A549 (cell line): Measurements from ENCODE around the gene RRAS. TPM values are rescaled to one million over a fixed set of nuclear protein-coding genes. Genes with fewer than 3 reads are reported as not detected.

Source experiments
- ATAC-seq, 2 experiments: fragments of 200-7000 bp in 1 of 2; fragments of >200 bp in 1 of 2; cut with Nextera tagmentation in 1 of 2; cut with Tn5 transposase in 1 of 2; 3 replicates each; pipeline versions ENCODE4 v1.8.0 to v1.9.1; 2018 to 2020; ENCODE audit warnings: mild to moderate bottlenecking in 1 of 2, moderate library complexity in 1 of 2
- CTCF ChIA-PET: fragments of 300-600 bp; sonication (Branson Sonifier 250); formaldehyde crosslinking; extraction: SDS; loops from one replicate; lab custom pipeline; 2021; ENCODE audit warnings: antibody characterized with exemption, inconsistent platforms; lab: Yijun Ruan, JAX
- POLR2A ChIA-PET: fragments of 350-600 bp; formaldehyde crosslinking; extraction: SDS; loops from one replicate; lab custom pipeline; 2021; ENCODE audit warnings: antibody characterized with exemption, inconsistent platforms; lab: Yijun Ruan, JAX
- DNase-seq, 2 experiments: peaks; one replicate each; pipeline versions ENCODE4 v3.0.0 to v3.0.0-alpha.2; 2011 to 2016; ENCODE audit warnings: low read depth in 1 of 2, low spot score in 1 of 2
- FAIRE-seq: peaks from 2 replicates; lab custom pipeline; 2011; peaks lifted over from hg19 to GRCh38; lab: Jason Lieb, UNC
- H3K27ac ChIP-seq, 2 experiments: fragments of >200 bp; sonication (Bioruptor Twin); formaldehyde crosslinking; 3 replicates each; pipeline ENCODE4 v1.5.1; 2016 to 2017
- H3K4me1 ChIP-seq: fragments of >200 bp; sonication (Bioruptor Twin); formaldehyde crosslinking; 3 replicates; pipeline ENCODE4 v1.6.1; 2016
- H3K4me2 ChIP-seq: fragments of >200 bp; sonication (Bioruptor Twin); formaldehyde crosslinking; 3 replicates; pipeline ENCODE4 v1.6.1; 2016
- H3K4me3 ChIP-seq: fragments of >200 bp; sonication (Bioruptor Twin); formaldehyde crosslinking; 3 replicates; pipeline ENCODE4 v1.5.1; 2016
- H3K9me3 ChIP-seq: fragments of >200 bp; sonication (Bioruptor Twin); formaldehyde crosslinking; 3 replicates; pipeline ENCODE4 v1.6.1; 2016
- CBX2 ChIP-seq: fragments of 200-600 bp; sonication (generic); IDR thresholded peaks from 2 replicates; pipeline ENCODE4 v1.6.1; 2016; ENCODE audit warnings: low read depth, mild to moderate bottlenecking, borderline replicate concordance
- CBX8 ChIP-seq: fragments of 200-600 bp; sonication (generic); IDR thresholded peaks from 2 replicates; pipeline ENCODE4 v1.6.1; 2016
- CEBPB ChIP-seq, 2 experiments: fragments of >200 bp in 1 of 2; sonication (Bioruptor Twin) in 1 of 2; formaldehyde crosslinking in 1 of 2; IDR thresholded peaks; 2 replicates each; pipeline ENCODE4 v1.6.1; 2012 to 2016
- CHD2 ChIP-seq: fragments of 150-350 bp; IDR thresholded peaks from 2 replicates; pipeline ENCODE4 v1.6.1; 2014; ENCODE audit warnings: low read length; ENCODE audit not compliant: partially characterized antibody
- EP300 ChIP-seq, 2 experiments: fragments of >200 bp; sonication (Bioruptor Twin); formaldehyde crosslinking; IDR thresholded peaks; 2 replicates in 1 of 2; 3 replicates in 1 of 2; pipeline ENCODE4 v1.6.1; 2016 to 2017
- ESRRA ChIP-seq: fragments of 150-350 bp; IDR thresholded peaks from 2 replicates; pipeline ENCODE4 v1.6.1; 2014; ENCODE audit warnings: mild to moderate bottlenecking, low read length, borderline replicate concordance
- FOSL2 ChIP-seq, 2 experiments: fragments of 450-650 bp in 1 of 2; fragments of >200 bp in 1 of 2; sonication (Bioruptor Twin) in 1 of 2; formaldehyde crosslinking; IDR thresholded peaks; 2 replicates each; pipeline versions ENCODE4 v1.5.0 to v1.6.1; 2016 to 2020; ENCODE audit warnings: mild to moderate bottlenecking in 1 of 2, moderate library complexity in 1 of 2
- GATA3 ChIP-seq: IDR thresholded peaks from 2 replicates; pipeline ENCODE4 v1.6.1; 2012; ENCODE audit warnings: borderline replicate concordance
- HDAC2 ChIP-seq: fragments of 200-600 bp; sonication (generic); IDR thresholded peaks from 2 replicates; pipeline ENCODE4 v1.6.1; 2016
- HOXB13 ChIP-seq: fragments of 250-450 bp; sonication (Bioruptor Pico); IDR thresholded peaks from 2 replicates; pipeline ENCODE4 v1.5.0; 2020; ENCODE audit warnings: low read depth, mild to moderate bottlenecking, moderate library complexity
- HOXB5 ChIP-seq: fragments of 250-450 bp; sonication (Bioruptor Pico); IDR thresholded peaks from 2 replicates; pipeline ENCODE4 v1.5.0; 2020; ENCODE audit warnings: mild to moderate bottlenecking, moderate library complexity
- JUN ChIP-seq, 2 experiments: fragments of >200 bp; sonication (Bioruptor Twin); formaldehyde crosslinking; IDR thresholded peaks; 2 replicates in 1 of 2; 3 replicates in 1 of 2; pipeline ENCODE4 v1.6.1; 2016 to 2017
- JUNB ChIP-seq: fragments of >200 bp; sonication (Bioruptor Twin); formaldehyde crosslinking; IDR thresholded peaks from 2 replicates; pipeline ENCODE4 v1.6.1; 2016
- KDM5A ChIP-seq: fragments of 200-600 bp; sonication (generic); IDR thresholded peaks from 2 replicates; pipeline ENCODE4 v1.6.1; 2016; ENCODE audit warnings: antibody characterized with exemption, mild to moderate bottlenecking
- MAFK ChIP-seq: fragments of 450-650 bp; IDR thresholded peaks from 2 replicates; pipeline ENCODE4 v1.6.1; 2014; ENCODE audit not compliant: partially characterized antibody
- MYC ChIP-seq: IDR thresholded peaks from 2 replicates; pipeline ENCODE4 v1.6.1; 2012; ENCODE audit warnings: mild to moderate bottlenecking, inconsistent platforms, low read length, improper control_type of control experiment, borderline replicate concordance
- NFE2L2 ChIP-seq: fragments of 150-350 bp; conservative IDR thresholded peaks from 2 replicates; pipeline ENCODE4 v1.6.1; 2014; ENCODE audit warnings: low read length
- NPAS2 ChIP-seq: fragments of 250-450 bp; sonication (Bioruptor Pico); IDR thresholded peaks from 2 replicates; pipeline ENCODE4 v1.8.0; 2022; ENCODE audit warnings: mild to moderate bottlenecking, moderate library complexity, borderline replicate concordance
- NR3C1 ChIP-seq: fragments of >200 bp; sonication (Bioruptor Twin); formaldehyde crosslinking; IDR thresholded peaks from 3 replicates; pipeline ENCODE4 v1.6.1; 2017
- POLR2AphosphoS2 ChIP-seq: conservative IDR thresholded peaks from 2 replicates; pipeline ENCODE4 v1.6.1; 2012; ENCODE audit warnings: low read length, improper control_type of control experiment, inconsistent platforms
- RFX5 ChIP-seq: fragments of 450-650 bp; IDR thresholded peaks from 2 replicates; pipeline ENCODE4 v1.7.1; 2014; ENCODE audit warnings: antibody characterized with exemption, mild to moderate bottlenecking, moderate library complexity
- SMC3 ChIP-seq: fragments of >200 bp; sonication (Bioruptor Twin); formaldehyde crosslinking; IDR thresholded peaks from 3 replicates; pipeline ENCODE4 v1.6.1; 2018; ENCODE audit warnings: inconsistent platforms
- TFCP2L1 ChIP-seq: fragments of 250-450 bp; sonication (Bioruptor Pico); IDR thresholded peaks from 2 replicates; pipeline ENCODE4 v1.5.0; 2021; ENCODE audit warnings: mild to moderate bottlenecking
- ZFP36 ChIP-seq: fragments of 450-650 bp; IDR thresholded peaks from 2 replicates; pipeline ENCODE4 v1.6.1; 2014; ENCODE audit warnings: borderline replicate concordance; ENCODE audit not compliant: partially characterized antibody
- ZNF302 ChIP-seq: fragments of 250-450 bp; sonication (Bioruptor Pico); IDR thresholded peaks from 2 replicates; pipeline ENCODE4 v1.9.0; 2021; ENCODE audit warnings: inconsistent platforms, mild to moderate bottlenecking, moderate library complexity
- WGBS: methylation state at CpG from one replicate; pipeline ENCODE4 v1.1.6; 2017; ENCODE audit errors: missing lambda C conversion rate; 5-methylcytosine and 5-hydroxymethylcytosine counted together
- polyA minus RNA-seq: library from RNA; depleted of rRNA, polyadenylated mRNA; stranded (reverse); fragments of >200 nt; gene quantifications from 2 replicates; pipeline ENCODE4 v1.2.3, GENCODE V29; 2011; rRNA and poly(A)+ RNA removed
- polyA plus RNA-seq, 4 experiments: library from polyadenylated mRNA; depleted of rRNA in 3 of 4; stranded (reverse); fragments of >200 nt; fragmentation: RNase III in 1 of 4; extraction: RNeasy Plus Mini Kit Qiagen cat#74134 plus additional on column Dnase treatment in 1 of 4; gene quantifications; 2 replicates in 3 of 4; 3 replicates in 1 of 4; pipeline ENCODE4 v1.2.3, GENCODE V29; 2011 to 2017
- TF ChIP-seq, protein P1 (sequence below): fragments of 250-450 bp; sonication (Bioruptor Pico); IDR thresholded peaks from 2 replicates; pipeline ENCODE4 v1.5.0; 2020; ENCODE audit warnings: low read depth, mild to moderate bottlenecking, moderate library complexity
- TF ChIP-seq, protein P2 (sequence below): IDR thresholded peaks from 2 replicates; pipeline ENCODE4 v1.6.1; 2012; ENCODE audit warnings: low read depth, borderline replicate concordance
- TF ChIP-seq, protein P3 (sequence below): fragments of 150-350 bp; IDR thresholded peaks from 2 replicates; pipeline ENCODE4 v1.6.1; 2014; ENCODE audit warnings: low read depth, mild to moderate bottlenecking, low read length
- TF ChIP-seq, protein P4 (sequence below): fragments of 450-650 bp; IDR thresholded peaks from 2 replicates; pipeline ENCODE4 v1.6.1; 2014; ENCODE audit warnings: antibody characterized with exemption
- TF ChIP-seq, protein P5 (sequence below): IDR thresholded peaks from 2 replicates; pipeline ENCODE4 v1.6.1; 2012
- TF ChIP-seq, protein P6 (sequence below): fragments of >200 bp; sonication (Bioruptor Twin); formaldehyde crosslinking; IDR thresholded peaks from 3 replicates; pipeline ENCODE4 v1.5.1; 2016
- TF ChIP-seq, protein P7 (sequence below): fragments of >200 bp; sonication (Bioruptor Twin); formaldehyde crosslinking; IDR thresholded peaks from 3 replicates; pipeline ENCODE4 v1.6.1; 2016
- TF ChIP-seq, protein P8 (sequence below): fragments of >200 bp; sonication (Bioruptor Twin); formaldehyde crosslinking; IDR thresholded peaks from 2 replicates; pipeline ENCODE4 v1.6.1; 2016

The RRAS gene
- 45.9 and 47.6 TPM in 2 replicates for polyA plus RNA-seq (2011; rRNA removed)
- 217 and 248 TPM in 2 replicates for polyA plus RNA-seq (2012; cell fraction: cytosol; rRNA removed)
- 168 and 175 TPM in 2 replicates for polyA plus RNA-seq (2012; cell fraction: nucleus; rRNA removed)
- 49.2 to 55.4 TPM (median 50.2 TPM) in 3 replicates for polyA plus RNA-seq (2017; fragmentation: RNase III; extraction: RNeasy Plus Mini Kit Qiagen cat#74134 plus additional on column Dnase treatment)
- polyA minus RNA-seq, result 33.7 and 42.6 TPM in 2 replicates

DNA sequence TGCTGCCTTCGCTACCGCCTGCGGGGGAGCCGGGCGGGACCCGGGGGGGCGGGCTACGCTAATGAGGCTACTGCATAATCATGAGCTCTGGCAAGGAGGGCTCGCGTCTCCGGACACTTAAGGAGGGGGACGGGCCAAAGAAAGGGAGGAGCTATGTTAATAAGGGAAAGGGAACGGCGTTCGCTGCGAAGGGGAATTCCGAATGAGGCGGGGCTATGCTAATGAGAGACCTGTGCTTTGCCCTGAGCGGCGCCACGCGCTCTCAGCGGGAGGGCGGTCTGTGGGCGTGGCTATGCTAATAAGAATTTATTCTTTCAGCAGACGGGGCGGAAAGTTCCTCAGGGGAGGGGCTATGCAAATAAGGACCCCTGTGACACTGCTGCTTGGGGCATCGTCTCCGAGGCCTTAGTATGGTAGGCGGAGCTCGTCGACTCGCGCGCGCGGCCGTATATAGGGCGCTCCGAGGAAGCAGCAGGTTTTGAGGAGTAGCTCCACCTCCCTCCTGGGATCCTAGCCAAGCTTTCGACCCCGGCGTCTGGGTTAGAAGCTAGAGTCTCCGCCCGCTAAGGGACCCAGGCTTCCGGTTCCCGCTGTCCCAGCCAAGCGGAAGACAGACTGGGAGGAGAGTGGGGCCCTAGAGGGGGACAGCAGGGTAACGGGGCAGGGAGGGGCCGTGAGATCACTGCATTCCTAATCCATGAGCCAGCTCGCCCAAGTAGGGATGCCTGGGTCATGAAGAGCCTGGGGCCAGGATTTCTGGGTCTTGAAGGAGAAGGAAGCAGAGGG is at the start of gene RRAS:
RRAS (minus strand) TSS at position 31 of the 786 bp plus-strand sequence. CDS start 45 bp downstream, outside the sequence.
- Histone ChIP-seq H3K4me3 (peak within 1 kb of the TSS; percentile 94), H3K9me3 (no peaks in the 10 kb centered on the region), H3K27ac (peak within 1 kb of the TSS; percentile 97 to 99), H3K4me2 (peak within 1 kb of the TSS; percentile 97), H3K4me1 (peaks cover 37% of the 10 kb centered on the region)
- WGBS, result under 1% methylated on average over 38 of the region's 51 CpGs
- ATAC-seq, result peak; percentile 62 to 76
- peak; percentile 99 to 100 for DNase-seq
- CTCF ChIA-PET, result interaction anchor here (0.7 to 12.4 kb wide), 12 partner anchors 15 to 93 kb away, joined by 3 to 134 read pairs (median 4); partner anchors contain the start of genes BCL2L12, IRF3, PRMT1 and PRRG2
- FAIRE-seq, result peak; percentile 96
- POLR2A ChIA-PET, result interaction anchor here (0.5 to 3.9 kb wide), 25 partner anchors 9 to 237 kb away, joined by 3 to 48 read pairs (median 5); partner anchors contain the start of genes AKT1S1, ALDH16A1, BCL2L12 and IRF3
- TF ChIP-seq, protein P1, sequence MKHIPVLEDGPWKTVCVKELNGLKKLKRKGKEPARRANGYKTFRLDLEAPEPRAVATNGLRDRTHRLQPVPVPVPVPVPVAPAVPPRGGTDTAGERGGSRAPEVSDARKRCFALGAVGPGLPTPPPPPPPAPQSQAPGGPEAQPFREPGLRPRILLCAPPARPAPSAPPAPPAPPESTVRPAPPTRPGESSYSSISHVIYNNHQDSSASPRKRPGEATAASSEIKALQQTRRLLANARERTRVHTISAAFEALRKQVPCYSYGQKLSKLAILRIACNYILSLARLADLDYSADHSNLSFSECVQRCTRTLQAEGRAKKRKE, result no peak
- TF ChIP-seq KDM5A (no peak), NFE2L2 (no peak), CEBPB (IDR thresholded peaks at IDR 0.05) (peak in 1 of 2 experiments; percentile 13; a peak in 1 of 4 replicates), JUN (IDR thresholded peaks at IDR 0.05) (peak; percentile 90 to 95), CHD2 (no peak), ESRRA (no peak), NR3C1 (no peak), ZFP36 (no peak), MAFK (peak; percentile 64), TFCP2L1 (CRISPR knock-in tag) (no peak), HDAC2 (no peak), RFX5 (no peak; the same call in 1 of the 2 replicates), EP300 (IDR thresholded peaks at IDR 0.05) (peak; percentile 13 to 42; a peak in 1 of 5 replicates), SMC3 (peak; percentile 6; the same call in 1 of the 3 replicates), CBX8 (no peak), NPAS2 (CRISPR knock-in tag) (no peak), MYC (peak; percentile 93), CBX2 (no peak), POLR2AphosphoS2 (no peak), ZNF302 (CRISPR knock-in tag) (no peak), HOXB5 (CRISPR knock-in tag) (no peak), JUNB (peak; percentile 51; the same call in 1 of the 2 replicates), FOSL2 (IDR thresholded peaks at IDR 0.05) (peak; percentile 81), FOSL2 (CRISPR knock-in tag; IDR thresholded peaks at IDR 0.05) (peak; percentile 97), GATA3 (peak; percentile 67; the same call in 1 of the 2 replicates), HOXB13 (no peak)
- TF ChIP-seq, protein P2, sequence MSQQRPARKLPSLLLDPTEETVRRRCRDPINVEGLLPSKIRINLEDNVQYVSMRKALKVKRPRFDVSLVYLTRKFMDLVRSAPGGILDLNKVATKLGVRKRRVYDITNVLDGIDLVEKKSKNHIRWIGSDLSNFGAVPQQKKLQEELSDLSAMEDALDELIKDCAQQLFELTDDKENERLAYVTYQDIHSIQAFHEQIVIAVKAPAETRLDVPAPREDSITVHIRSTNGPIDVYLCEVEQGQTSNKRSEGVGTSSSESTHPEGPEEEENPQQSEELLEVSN, result no peak
- TF ChIP-seq, protein P3, sequence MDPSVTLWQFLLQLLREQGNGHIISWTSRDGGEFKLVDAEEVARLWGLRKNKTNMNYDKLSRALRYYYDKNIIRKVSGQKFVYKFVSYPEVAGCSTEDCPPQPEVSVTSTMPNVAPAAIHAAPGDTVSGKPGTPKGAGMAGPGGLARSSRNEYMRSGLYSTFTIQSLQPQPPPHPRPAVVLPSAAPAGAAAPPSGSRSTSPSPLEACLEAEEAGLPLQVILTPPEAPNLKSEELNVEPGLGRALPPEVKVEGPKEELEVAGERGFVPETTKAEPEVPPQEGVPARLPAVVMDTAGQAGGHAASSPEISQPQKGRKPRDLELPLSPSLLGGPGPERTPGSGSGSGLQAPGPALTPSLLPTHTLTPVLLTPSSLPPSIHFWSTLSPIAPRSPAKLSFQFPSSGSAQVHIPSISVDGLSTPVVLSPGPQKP, result no peak
- TF ChIP-seq, protein P4, sequence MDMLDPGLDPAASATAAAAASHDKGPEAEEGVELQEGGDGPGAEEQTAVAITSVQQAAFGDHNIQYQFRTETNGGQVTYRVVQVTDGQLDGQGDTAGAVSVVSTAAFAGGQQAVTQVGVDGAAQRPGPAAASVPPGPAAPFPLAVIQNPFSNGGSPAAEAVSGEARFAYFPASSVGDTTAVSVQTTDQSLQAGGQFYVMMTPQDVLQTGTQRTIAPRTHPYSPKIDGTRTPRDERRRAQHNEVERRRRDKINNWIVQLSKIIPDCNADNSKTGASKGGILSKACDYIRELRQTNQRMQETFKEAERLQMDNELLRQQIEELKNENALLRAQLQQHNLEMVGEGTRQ, result no peak
- TF ChIP-seq, protein P5, sequence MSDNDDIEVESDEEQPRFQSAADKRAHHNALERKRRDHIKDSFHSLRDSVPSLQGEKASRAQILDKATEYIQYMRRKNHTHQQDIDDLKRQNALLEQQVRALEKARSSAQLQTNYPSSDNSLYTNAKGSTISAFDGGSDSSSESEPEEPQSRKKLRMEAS, result peak; percentile 65
- TF ChIP-seq, protein P6, sequence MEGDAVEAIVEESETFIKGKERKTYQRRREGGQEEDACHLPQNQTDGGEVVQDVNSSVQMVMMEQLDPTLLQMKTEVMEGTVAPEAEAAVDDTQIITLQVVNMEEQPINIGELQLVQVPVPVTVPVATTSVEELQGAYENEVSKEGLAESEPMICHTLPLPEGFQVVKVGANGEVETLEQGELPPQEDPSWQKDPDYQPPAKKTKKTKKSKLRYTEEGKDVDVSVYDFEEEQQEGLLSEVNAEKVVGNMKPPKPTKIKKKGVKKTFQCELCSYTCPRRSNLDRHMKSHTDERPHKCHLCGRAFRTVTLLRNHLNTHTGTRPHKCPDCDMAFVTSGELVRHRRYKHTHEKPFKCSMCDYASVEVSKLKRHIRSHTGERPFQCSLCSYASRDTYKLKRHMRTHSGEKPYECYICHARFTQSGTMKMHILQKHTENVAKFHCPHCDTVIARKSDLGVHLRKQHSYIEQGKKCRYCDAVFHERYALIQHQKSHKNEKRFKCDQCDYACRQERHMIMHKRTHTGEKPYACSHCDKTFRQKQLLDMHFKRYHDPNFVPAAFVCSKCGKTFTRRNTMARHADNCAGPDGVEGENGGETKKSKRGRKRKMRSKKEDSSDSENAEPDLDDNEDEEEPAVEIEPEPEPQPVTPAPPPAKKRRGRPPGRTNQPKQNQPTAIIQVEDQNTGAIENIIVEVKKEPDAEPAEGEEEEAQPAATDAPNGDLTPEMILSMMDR, result no peak
- TF ChIP-seq, protein P7, sequence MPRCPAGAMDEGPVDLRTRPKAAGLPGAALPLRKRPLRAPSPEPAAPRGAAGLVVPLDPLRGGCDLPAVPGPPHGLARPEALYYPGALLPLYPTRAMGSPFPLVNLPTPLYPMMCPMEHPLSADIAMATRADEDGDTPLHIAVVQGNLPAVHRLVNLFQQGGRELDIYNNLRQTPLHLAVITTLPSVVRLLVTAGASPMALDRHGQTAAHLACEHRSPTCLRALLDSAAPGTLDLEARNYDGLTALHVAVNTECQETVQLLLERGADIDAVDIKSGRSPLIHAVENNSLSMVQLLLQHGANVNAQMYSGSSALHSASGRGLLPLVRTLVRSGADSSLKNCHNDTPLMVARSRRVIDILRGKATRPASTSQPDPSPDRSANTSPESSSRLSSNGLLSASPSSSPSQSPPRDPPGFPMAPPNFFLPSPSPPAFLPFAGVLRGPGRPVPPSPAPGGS, result peak; percentile 73; the same call in 2 of the 3 replicates
- TF ChIP-seq, protein P8, sequence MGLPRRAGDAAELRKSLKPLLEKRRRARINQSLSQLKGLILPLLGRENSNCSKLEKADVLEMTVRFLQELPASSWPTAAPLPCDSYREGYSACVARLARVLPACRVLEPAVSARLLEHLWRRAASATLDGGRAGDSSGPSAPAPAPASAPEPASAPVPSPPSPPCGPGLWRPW, result no peak
